Gastroesophageal sphincter (tissue), 3 donors: ENCODE results near the gene EML5.

Source experiments
- CTCF ChIP-seq, 4 experiments: fragments of 200-600 bp in 2 of 4; fragments of 450-650 bp in 2 of 4; sonication (generic) in 1 of 4; IDR thresholded peaks; one replicate each; pipeline ENCODE4 v1.5.1; 2017 to 2019; ENCODE audit warnings: antibody characterized with exemption in 4 of 4, mild to moderate bottlenecking in 2 of 4, moderate library complexity in 2 of 4
- EP300 ChIP-seq: sonication (generic); formaldehyde crosslinking; IDR thresholded peaks from one replicate; pipeline ENCODE4 v1.6.1; 2017; ENCODE audit warnings: antibody characterized with exemption, mild to moderate bottlenecking
- POLR2A ChIP-seq, 2 donors: fragments of 450-650 bp; IDR thresholded peaks; one replicate each; pipeline ENCODE4 v1.6.1; 2017; ENCODE audit warnings: antibody characterized with exemption in 2 of 2, mild to moderate bottlenecking in 2 of 2, moderate library complexity in 1 of 2
- POLR2AphosphoS5 ChIP-seq: sonication (generic); formaldehyde crosslinking; IDR thresholded peaks from one replicate; pipeline ENCODE4 v1.6.1; 2017; ENCODE audit warnings: antibody characterized with exemption

GRCh38 chr14:88668448-88669116 is 124.2 kb downstream of the EML5 start:
- TF ChIP-seq CTCF (IDR thresholded peaks at IDR 0.05) (no peak), POLR2A (IDR thresholded peaks at IDR 0.05) (no peak), POLR2AphosphoS5 (no peak), EP300 (no peak)
